Thoracic aorta (tissue), 2 donors: ENCODE results near the gene MYCBP2. TPM values are rescaled to one million over a fixed set of nuclear protein-coding genes. Genes with fewer than 3 reads are reported as not detected.

Source experiments
- ATAC-seq: fragments of 150-250 bp; one replicate; pipeline ENCODE4 v1.8.0; 2017; ENCODE audit warnings: low read depth; ENCODE audit not compliant: insufficient number of reproducible peaks, low FRiP score
- DNase-seq: peaks from one replicate; pipeline ENCODE4 v3.0.0-alpha.2; 2020; ENCODE audit warnings: low spot score
- H3K27ac ChIP-seq, 2 donors: fragments of 200-600 bp; sonication (generic); 1 replicate in 1 of 2; 2 replicates in 1 of 2; pipeline ENCODE4 v1.5.1; 2016; ENCODE audit warnings: mild to moderate bottlenecking in 2 of 2, moderate library complexity in 2 of 2
- H3K27me3 ChIP-seq: fragments of 200-600 bp; sonication (generic); replicated peaks from 2 replicates; pipeline ENCODE4 v1.6.0; 2016; ENCODE audit warnings: mild to moderate bottlenecking; ENCODE audit not compliant: insufficient read depth
- H3K36me3 ChIP-seq: fragments of 200-600 bp; sonication (generic); one replicate; pipeline ENCODE4 v1.5.1; 2016
- H3K4me1 ChIP-seq, 2 donors: fragments of 200-600 bp; sonication (generic); 1 replicate in 1 of 2; 2 replicates in 1 of 2; pipeline versions ENCODE4 v1.5.1 to v1.6.0; 2016; ENCODE audit warnings: low read depth in 2 of 2, mild to moderate bottlenecking in 1 of 2; ENCODE audit not compliant: control insufficient read depth in 1 of 2
- H3K4me3 ChIP-seq: fragments of 200-600 bp; sonication (generic); 2 replicates; pipeline ENCODE4 v1.5.1; 2016; ENCODE audit warnings: mild to moderate bottlenecking
- H3K9me3 ChIP-seq: fragments of 200-600 bp; sonication (generic); 2 replicates; pipeline ENCODE4 v1.5.1; 2016
- CTCF ChIP-seq: fragments of 200-600 bp; sonication (generic); IDR thresholded peaks from one replicate; pipeline ENCODE4 v1.5.1; 2019; ENCODE audit warnings: antibody characterized with exemption
- total RNA-seq, 2 donors: library from RNA; depleted of rRNA; stranded (reverse); fragments of >200 nt; gene quantifications; one replicate each; pipeline versions ENCODE4 v1.1.0 to v1.2.3, GENCODE V29; 2016

MYCBP2 gene
- total RNA-seq, 2 donors from 2014 or later, result 135 to 139 TPM

GRCh38 chr13:77029436-77029835 is 297.5 kb downstream of the MYCBP2 start:
- DNase-seq, result no peak
- no peak for ATAC-seq

GRCh38 chr13:77028202-77028601 is 298.7 kb downstream of the MYCBP2 start:
- TF ChIP-seq CTCF, result no peak
- no peaks in the 10 kb centered on the region for H3K36me3 ChIP-seq
- no peaks in the 10 kb centered on the region for H3K27me3 ChIP-seq
- peak overlapping the region; percentile 96 for H3K4me3 ChIP-seq
- H3K9me3 ChIP-seq, result no peaks in the 10 kb centered on the region
- ATAC-seq (peak; percentile 34), DNase-seq (no peak)
- H3K27ac ChIP-seq, result peak overlapping the region; percentile 89 to 99
- H3K4me1 ChIP-seq, result peaks cover 14 to 24% of the 10 kb centered on the region in 2 donors

More at GRCh38 chr13:77029436-77029835, 297.5 kb downstream of the MYCBP2 start:
- Histone ChIP-seq H3K27me3 (no peaks in the 10 kb centered on the region), H3K4me3 (no peak overlapping the region), H3K9me3 (no peaks in the 10 kb centered on the region), H3K4me1 (peaks cover 3 to 13% of the 10 kb centered on the region in 2 donors), H3K36me3 (no peaks in the 10 kb centered on the region), H3K27ac (no peak overlapping the region)
- no peak for TF ChIP-seq CTCF

- peak within 1 kb of the TSS; percentile 99 for H3K27ac ChIP-seq
- no peak for TF ChIP-seq CTCF
- no peaks in the 10 kb centered on the region for H3K9me3 ChIP-seq
- H3K27me3 ChIP-seq, result no peaks in the 10 kb centered on the region
- no peaks in the 10 kb centered on the region for H3K36me3 ChIP-seq
- peaks cover 26 to 36% of the 10 kb centered on the region in 2 donors for H3K4me1 ChIP-seq
- H3K4me3 ChIP-seq, result peak within 1 kb of the TSS; percentile 96
- DNase-seq, result no peak
- ATAC-seq, result peak; percentile 61
Observed at GRCh38 chr13:77026861-77027621, 299.9 kb downstream of the MYCBP2 start, which contains the start of gene FBXL3. Gene FBXL3, minus strand, starts transcription at chr13:77027159. Its CDS starts 5,299 bp downstream, at chr13:77021860.

- peak; percentile 17 for ATAC-seq
Observed at GRCh38 chr13:77026255-77026860, 300.5 kb downstream of the MYCBP2 start.

More at GRCh38 chr13:77026255-77026860, 300.5 kb downstream of the MYCBP2 start:
- TF ChIP-seq CTCF, result peak; percentile 10
- no peaks in the 10 kb centered on the region for H3K9me3 ChIP-seq
- peak; percentile 61 for DNase-seq
- H3K27ac ChIP-seq, result peak overlapping the region; percentile 99
- H3K4me1 ChIP-seq, result peaks cover 27 to 42% of the 10 kb centered on the region in 2 donors
- H3K27me3 ChIP-seq, result no peaks in the 10 kb centered on the region
- H3K4me3 ChIP-seq, result peak overlapping the region; percentile 96
- no peaks in the 10 kb centered on the region for H3K36me3 ChIP-seq
